ENCODE results near the gene NOP9. TPM values are rescaled to one million over a fixed set of nuclear protein-coding genes. Genes with fewer than 3 reads are reported as not detected.

The NOP9 gene
- polyA plus RNA-seq, 1 experiment: 12.0 TPM

GRCh38 chr14:24314377-24315193 lies 14.9 kb downstream of the NOP9 start:
- no peak overlapping the region for H3K4me3 ChIP-seq (ENCODE audit: low read depth, low read length)
- POLR2A ChIA-PET: no interaction called here
- peaks cover 6% of the 10 kb centered on the region; the same call in 1 of the 2 replicates for H3K9me3 ChIP-seq (ENCODE audit: control insufficient read depth, insufficient read depth, low read length)
- H3K27me3 ChIP-seq (ENCODE audit: control insufficient read depth, insufficient read depth, low read length): peaks cover 13% of the 10 kb centered on the region
- H3K27ac ChIP-seq (ENCODE audit: low read depth, low read length): no peak overlapping the region
- TF ChIP-seq CTCF (IDR thresholded peaks at IDR 0.05; ENCODE audit: low read depth, low read length): no peak
- CTCF ChIA-PET: interaction anchor here (1.2 kb wide), 1 partner anchor 18 kb away, joined by 4 read pairs; no protein-coding TSS in a partner anchor
- no peak for DNase-seq (ENCODE audit: low read depth, low spot score)

GRCh38 chr14:24315243-24315806 lies 15.7 kb downstream of the NOP9 start:
- no peak overlapping the region for H3K4me3 ChIP-seq (ENCODE audit: low read depth, low read length)
- peaks cover 14% of the 10 kb centered on the region for H3K27me3 ChIP-seq (ENCODE audit: control insufficient read depth, insufficient read depth, low read length)
- no peak for DNase-seq (ENCODE audit: low read depth, low spot score)
- H3K27ac ChIP-seq (ENCODE audit: low read depth, low read length): no peak overlapping the region
- H3K9me3 ChIP-seq (ENCODE audit: control insufficient read depth, insufficient read depth, low read length): peaks cover 6% of the 10 kb centered on the region; the same call in 1 of the 2 replicates
- ChIA-PET POLR2A (no interaction called here), CTCF (no interaction called here)
- TF ChIP-seq CTCF (IDR thresholded peaks at IDR 0.05; ENCODE audit: low read depth, low read length): no peak

GRCh38 chr14:24315807-24316596 lies 16.4 kb downstream of the NOP9 start:
- ChIA-PET POLR2A (no interaction called here), CTCF (interaction anchor here (1.2 kb wide), 1 partner anchor 8 kb away, joined by 5 read pairs; the partner anchor contains the start of gene CIDEB)
- Histone ChIP-seq H3K9me3 (ENCODE audit: control insufficient read depth, insufficient read depth, low read length) (peaks cover 6% of the 10 kb centered on the region; the same call in 1 of the 2 replicates), H3K4me3 (ENCODE audit: low read depth, low read length) (no peak overlapping the region), H3K27ac (ENCODE audit: low read depth, low read length) (no peak overlapping the region), H3K27me3 (ENCODE audit: control insufficient read depth, insufficient read depth, low read length) (peaks cover 14% of the 10 kb centered on the region)
- TF ChIP-seq CTCF (IDR thresholded peaks at IDR 0.05; ENCODE audit: low read depth, low read length): no peak
- no peak for DNase-seq (ENCODE audit: low read depth, low spot score)

GRCh38 chr14:24316597-24316950 lies 16.9 kb downstream of the NOP9 start:
- Histone ChIP-seq H3K9me3 (ENCODE audit: control insufficient read depth, insufficient read depth, low read length) (peaks cover 6% of the 10 kb centered on the region; the same call in 1 of the 2 replicates), H3K4me3 (ENCODE audit: low read depth, low read length) (no peak overlapping the region), H3K27me3 (ENCODE audit: control insufficient read depth, insufficient read depth, low read length) (peaks cover 16% of the 10 kb centered on the region), H3K27ac (ENCODE audit: low read depth, low read length) (no peak overlapping the region)
- no peak for TF ChIP-seq CTCF (IDR thresholded peaks at IDR 0.05; ENCODE audit: low read depth, low read length)
- ChIA-PET POLR2A (no interaction called here), CTCF (interaction anchor here (1.2 kb wide), 1 partner anchor 8 kb away, joined by 5 read pairs; the partner anchor contains the start of gene CIDEB)
- DNase-seq (ENCODE audit: low read depth, low spot score): no peak

Measured in AG04450 (cell line).